Gastrocnemius medialis (tissue), 4 donors: Measurements from ENCODE around the gene ZFP92. TPM values are rescaled to one million over a fixed set of nuclear protein-coding genes. Genes with fewer than 3 reads are reported as not detected.

Source experiments
- ATAC-seq, 2 donors: fragments of 150-250 bp; one replicate each; pipeline ENCODE4 v1.9.1; 2016
- DNase-seq, 2 donors: peaks; one replicate each; pipeline ENCODE4 v3.0.0-alpha.2; 2019
- H3K27ac ChIP-seq, 4 donors: fragments of 200-600 bp; sonication (generic); 1 replicate in 1 of 4; 2 replicates in 3 of 4; pipeline ENCODE4 v1.5.1; 2016 to 2018; ENCODE audit warnings: mild to moderate bottlenecking in 2 of 4, moderate library complexity in 1 of 4
- H3K27me3 ChIP-seq, 3 donors: fragments of 200-600 bp; sonication (generic) in 2 of 3; 1 replicate in 1 of 3; 2 replicates in 2 of 3; pipeline versions ENCODE4 v1.5.1 to v1.6.0; 2016 to 2019; ENCODE audit warnings: mild to moderate bottlenecking in 1 of 3, moderate library complexity in 1 of 3
- H3K36me3 ChIP-seq, 2 donors: fragments of 200-600 bp; sonication (generic) in 1 of 2; one replicate each; pipeline ENCODE4 v1.5.1; 2017 to 2018
- H3K4me1 ChIP-seq, 2 donors: fragments of 200-600 bp; sonication (generic) in 1 of 2; one replicate each; pipeline ENCODE4 v1.5.1; 2016 to 2017; ENCODE audit warnings: mild to moderate bottlenecking in 2 of 2
- H3K4me3 ChIP-seq, 4 donors: fragments of 200-600 bp; sonication (generic) in 3 of 4; 1 replicate in 1 of 4; 2 replicates in 3 of 4; pipeline ENCODE4 v1.5.1; 2016 to 2019; ENCODE audit warnings: mild to moderate bottlenecking in 2 of 4
- H3K9me3 ChIP-seq, 3 donors: fragments of 200-600 bp; sonication (generic) in 2 of 3; 1 replicate in 1 of 3; 2 replicates in 2 of 3; pipeline ENCODE4 v1.5.1; 2016 to 2019
- POLR2A ChIP-seq, 2 donors: fragments of 450-650 bp; IDR thresholded peaks; one replicate each; pipeline ENCODE4 v1.6.1; 2017; ENCODE audit warnings: antibody characterized with exemption in 2 of 2, mild to moderate bottlenecking in 2 of 2, moderate library complexity in 2 of 2
- in situ Hi-C, 4 donors: fragments of 200-750 bp; cut with MboI; loops; one replicate each; pipeline versions ENCODE4 v1.15.0 to v1.8.0; 2017; ENCODE audit warnings: low sequenced_read_pairs in 4 of 4
- intact Hi-C: fragments of 100-400 bp; cut with DNase I; formaldehyde crosslinking; loops from one replicate; pipeline ENCODE4 v1.15.1; 2023; ENCODE audit warnings: low total_unique reads
- total RNA-seq, 4 donors: library from RNA; depleted of rRNA; stranded (reverse); fragments of >200 nt; gene quantifications; one replicate each; pipeline versions ENCODE4 v1.1.0 to v1.2.3, GENCODE V29; 2016
- TF ChIP-seq, protein P1 (sequence below), 5 experiments: fragments of 450-650 bp in 3 of 5; fragments of 200-600 bp in 2 of 5; sonication (generic) in 2 of 5; IDR thresholded peaks in 4 of 5; conservative IDR thresholded peaks in 1 of 5; 1 replicate in 4 of 5; 2 replicates in 1 of 5; pipeline ENCODE4 v1.5.1; 2016 to 2019; ENCODE audit warnings: antibody characterized with exemption in 5 of 5, mild to moderate bottlenecking in 3 of 5, moderate library complexity in 3 of 5

The ZFP92 gene, protein sequence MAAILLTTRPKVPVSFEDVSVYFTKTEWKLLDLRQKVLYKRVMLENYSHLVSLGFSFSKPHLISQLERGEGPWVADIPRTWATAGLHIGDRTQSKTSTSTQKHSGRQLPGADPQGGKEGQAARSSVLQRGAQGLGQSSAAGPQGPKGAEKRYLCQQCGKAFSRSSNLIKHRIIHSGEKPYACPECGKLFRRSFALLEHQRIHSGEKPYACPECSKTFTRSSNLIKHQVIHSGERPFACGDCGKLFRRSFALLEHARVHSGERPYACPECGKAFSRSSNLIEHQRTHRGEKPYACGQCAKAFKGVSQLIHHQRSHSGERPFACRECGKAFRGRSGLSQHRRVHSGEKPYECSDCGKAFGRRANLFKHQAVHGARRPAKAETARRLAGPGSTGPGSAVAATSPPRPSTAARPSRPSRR
- under 1 TPM; 0.05 to 0.55 (median 0.37) TPM for total RNA-seq

- no peaks in the 10 kb centered on the region for H3K36me3 ChIP-seq
- TF ChIP-seq POLR2A (IDR thresholded peaks at IDR 0.05): no peak
- TF ChIP-seq, protein P1, sequence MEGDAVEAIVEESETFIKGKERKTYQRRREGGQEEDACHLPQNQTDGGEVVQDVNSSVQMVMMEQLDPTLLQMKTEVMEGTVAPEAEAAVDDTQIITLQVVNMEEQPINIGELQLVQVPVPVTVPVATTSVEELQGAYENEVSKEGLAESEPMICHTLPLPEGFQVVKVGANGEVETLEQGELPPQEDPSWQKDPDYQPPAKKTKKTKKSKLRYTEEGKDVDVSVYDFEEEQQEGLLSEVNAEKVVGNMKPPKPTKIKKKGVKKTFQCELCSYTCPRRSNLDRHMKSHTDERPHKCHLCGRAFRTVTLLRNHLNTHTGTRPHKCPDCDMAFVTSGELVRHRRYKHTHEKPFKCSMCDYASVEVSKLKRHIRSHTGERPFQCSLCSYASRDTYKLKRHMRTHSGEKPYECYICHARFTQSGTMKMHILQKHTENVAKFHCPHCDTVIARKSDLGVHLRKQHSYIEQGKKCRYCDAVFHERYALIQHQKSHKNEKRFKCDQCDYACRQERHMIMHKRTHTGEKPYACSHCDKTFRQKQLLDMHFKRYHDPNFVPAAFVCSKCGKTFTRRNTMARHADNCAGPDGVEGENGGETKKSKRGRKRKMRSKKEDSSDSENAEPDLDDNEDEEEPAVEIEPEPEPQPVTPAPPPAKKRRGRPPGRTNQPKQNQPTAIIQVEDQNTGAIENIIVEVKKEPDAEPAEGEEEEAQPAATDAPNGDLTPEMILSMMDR (IDR thresholded peaks at IDR 0.05 in 4 of 5, conservative IDR thresholded peaks at IDR 0.05 in 1 of 5): no peak
- in situ Hi-C loops: no loop called here
- H3K27me3 ChIP-seq: peaks cover 0 to 14% (median 5%) of the 10 kb centered on the region in 3 donors
- H3K9me3 ChIP-seq: no peaks in the 10 kb centered on the region
- ATAC-seq: no peak
- H3K4me3 ChIP-seq: peak within 1 kb of the TSS; percentile 43 to 54 (median 50)
- H3K4me1 ChIP-seq: no peaks in the 10 kb centered on the region
- DNase-seq: no peak
- H3K27ac ChIP-seq: peak within 1 kb of the TSS; percentile 33 to 42 (median 36)
- intact Hi-C loops: no loop called here
These were observed at the start of gene ZFP92 for GRCh38 chrX:153411255-153411987. Gene ZFP92, plus strand, starts transcription at chrX:153411472. Its CDS starts 6,851 bp downstream, at chrX:153418323.

DNA sequence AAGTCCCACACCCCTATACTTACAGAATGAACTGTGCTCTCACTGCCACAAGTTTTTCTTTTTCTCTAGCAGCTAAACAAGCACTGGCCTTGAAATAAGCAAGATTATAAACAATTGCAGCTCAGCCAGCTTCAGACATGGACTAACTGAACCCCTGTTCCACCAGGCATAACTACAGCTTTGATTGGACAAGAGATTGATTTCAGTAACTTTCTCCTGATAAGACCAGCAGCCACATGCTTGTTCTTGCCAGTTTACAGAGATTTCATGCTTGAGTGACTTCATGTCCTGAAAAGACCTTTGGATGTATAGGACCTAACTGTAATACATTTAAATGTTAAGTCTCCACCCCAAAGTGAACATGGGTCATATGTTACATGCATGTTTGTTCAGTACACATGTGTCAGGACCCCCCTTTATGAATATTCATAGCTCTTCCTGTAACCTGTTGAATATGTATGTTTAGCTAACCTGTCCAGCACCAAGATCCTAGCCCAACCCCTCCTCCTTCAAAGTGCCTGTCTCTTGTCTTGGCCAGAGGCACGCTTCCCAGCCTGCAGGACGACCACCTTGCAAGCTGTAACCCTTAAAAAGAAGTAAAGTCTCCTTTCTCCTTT lies 49.4 kb upstream of the ZFP92 start:
- Histone ChIP-seq H3K4me1 (no peaks in the 10 kb centered on the region), H3K4me3 (no peak overlapping the region), H3K27ac (no peak overlapping the region), H3K27me3 (peaks cover 0 to 4% (median 0%) of the 10 kb centered on the region in 3 donors), H3K9me3 (no peaks in the 10 kb centered on the region), H3K36me3 (no peaks in the 10 kb centered on the region)
- in situ Hi-C loops: loop anchor here in 1 of 4 donors (25.0 kb wide), 1 partner anchor 200 kb away; no protein-coding TSS in a partner anchor
- intact Hi-C loops: no loop called here
- DNase-seq (no peak), ATAC-seq (no peak)
- TF ChIP-seq POLR2A (IDR thresholded peaks at IDR 0.05): no peak
- TF ChIP-seq, protein P1 (IDR thresholded peaks at IDR 0.05 in 4 of 5, conservative IDR thresholded peaks at IDR 0.05 in 1 of 5): no peak

DNA sequence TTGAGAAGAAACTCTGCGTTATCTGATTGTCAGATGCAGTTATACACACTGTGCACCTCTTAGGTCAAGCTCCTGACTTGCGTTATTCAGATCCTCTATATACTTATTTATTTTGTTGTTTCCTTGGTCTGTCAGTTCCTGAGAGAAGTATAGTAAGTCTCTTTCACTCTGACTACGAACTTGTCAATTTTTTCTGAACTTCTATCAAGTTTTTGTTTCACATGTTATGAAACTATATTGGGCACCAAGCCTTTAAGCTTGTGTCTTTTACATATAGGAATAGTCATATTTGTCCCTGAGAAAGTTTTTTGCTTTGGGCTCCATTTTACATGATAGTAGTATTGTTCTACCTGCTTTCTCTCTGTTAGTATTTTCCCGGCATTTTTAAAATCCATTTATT lies 45.6 kb upstream of the ZFP92 start:
- no peak overlapping the region for H3K27ac ChIP-seq
- no peak for DNase-seq
- no peak overlapping the region for H3K4me3 ChIP-seq
- no peaks in the 10 kb centered on the region for H3K36me3 ChIP-seq
- no peaks in the 10 kb centered on the region for H3K4me1 ChIP-seq
- intact Hi-C loops (no loop called here), in situ Hi-C loops (loop anchor here in 1 of 4 donors (25.0 kb wide), 1 partner anchor 203 kb away; no protein-coding TSS in a partner anchor)
- no peak for ATAC-seq
- peaks cover 0 to 4% (median 0%) of the 10 kb centered on the region in 3 donors for H3K27me3 ChIP-seq
- no peak for TF ChIP-seq POLR2A (IDR thresholded peaks at IDR 0.05)
- TF ChIP-seq, protein P1 (IDR thresholded peaks at IDR 0.05 in 4 of 5, conservative IDR thresholded peaks at IDR 0.05 in 1 of 5): no peak
- no peaks in the 10 kb centered on the region for H3K9me3 ChIP-seq

- DNase-seq (no peak), ATAC-seq (no peak)
- TF ChIP-seq POLR2A (IDR thresholded peaks at IDR 0.05): no peak
- TF ChIP-seq, protein P1 (IDR thresholded peaks at IDR 0.05 in 4 of 5, conservative IDR thresholded peaks at IDR 0.05 in 1 of 5): no peak
- H3K27me3 ChIP-seq: peaks cover 0 to 4% (median 0%) of the 10 kb centered on the region in 3 donors
- no peaks in the 10 kb centered on the region for H3K4me1 ChIP-seq
- H3K9me3 ChIP-seq: no peaks in the 10 kb centered on the region
- intact Hi-C loops: no loop called here
- in situ Hi-C loops: loop anchor here in 1 of 4 donors (25.0 kb wide), 1 partner anchor 204 kb away; no protein-coding TSS in a partner anchor
- H3K27ac ChIP-seq: no peak overlapping the region
- no peaks in the 10 kb centered on the region for H3K36me3 ChIP-seq
- no peak overlapping the region for H3K4me3 ChIP-seq
These were observed 45.2 kb upstream of the ZFP92 start for GRCh38 chrX:153366119-153366518.
